Measurements from ENCODE around the gene SLC45A3.

The SLC45A3 gene

DNA sequence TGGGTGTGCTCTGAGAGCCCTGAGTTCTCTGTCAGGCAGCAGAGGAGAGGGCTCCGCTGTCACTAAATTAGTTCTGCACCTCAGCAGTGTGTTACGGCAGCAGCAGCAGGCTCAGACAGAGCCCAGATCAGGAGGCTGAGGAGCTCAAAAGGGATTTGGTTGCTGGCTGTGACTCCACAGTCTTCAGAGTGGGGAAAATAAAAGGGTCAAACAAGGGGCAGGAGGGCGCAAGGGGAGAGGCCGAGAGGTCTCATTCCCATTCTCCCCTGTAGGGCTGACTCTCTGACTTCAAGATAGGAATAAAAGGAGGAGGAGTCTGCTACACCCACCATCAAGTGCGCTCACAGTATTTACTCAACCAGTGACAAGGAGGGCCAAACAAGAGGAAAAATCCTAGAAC, 9.2 kb upstream of the SLC45A3 start:
- TF ChIP-seq MYC (IDR thresholded peaks at IDR 0.05; ENCODE audit: low read depth, low read length), result no peak
- TF ChIP-seq, protein P1, sequence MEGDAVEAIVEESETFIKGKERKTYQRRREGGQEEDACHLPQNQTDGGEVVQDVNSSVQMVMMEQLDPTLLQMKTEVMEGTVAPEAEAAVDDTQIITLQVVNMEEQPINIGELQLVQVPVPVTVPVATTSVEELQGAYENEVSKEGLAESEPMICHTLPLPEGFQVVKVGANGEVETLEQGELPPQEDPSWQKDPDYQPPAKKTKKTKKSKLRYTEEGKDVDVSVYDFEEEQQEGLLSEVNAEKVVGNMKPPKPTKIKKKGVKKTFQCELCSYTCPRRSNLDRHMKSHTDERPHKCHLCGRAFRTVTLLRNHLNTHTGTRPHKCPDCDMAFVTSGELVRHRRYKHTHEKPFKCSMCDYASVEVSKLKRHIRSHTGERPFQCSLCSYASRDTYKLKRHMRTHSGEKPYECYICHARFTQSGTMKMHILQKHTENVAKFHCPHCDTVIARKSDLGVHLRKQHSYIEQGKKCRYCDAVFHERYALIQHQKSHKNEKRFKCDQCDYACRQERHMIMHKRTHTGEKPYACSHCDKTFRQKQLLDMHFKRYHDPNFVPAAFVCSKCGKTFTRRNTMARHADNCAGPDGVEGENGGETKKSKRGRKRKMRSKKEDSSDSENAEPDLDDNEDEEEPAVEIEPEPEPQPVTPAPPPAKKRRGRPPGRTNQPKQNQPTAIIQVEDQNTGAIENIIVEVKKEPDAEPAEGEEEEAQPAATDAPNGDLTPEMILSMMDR (IDR thresholded peaks at IDR 0.05; ENCODE audit: low read depth, low read length), result no peak
- no peak for TF ChIP-seq POLR2A (IDR thresholded peaks at IDR 0.05; ENCODE audit: extremely low read depth, insufficient read length)
- TF ChIP-seq, protein P2, sequence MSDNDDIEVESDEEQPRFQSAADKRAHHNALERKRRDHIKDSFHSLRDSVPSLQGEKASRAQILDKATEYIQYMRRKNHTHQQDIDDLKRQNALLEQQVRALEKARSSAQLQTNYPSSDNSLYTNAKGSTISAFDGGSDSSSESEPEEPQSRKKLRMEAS (IDR thresholded peaks at IDR 0.05; ENCODE audit: low read depth, low read length), result no peak
- no peak for DNase-seq (ENCODE audit: low read depth)
- no peak overlapping the region for H3K4me3 ChIP-seq (ENCODE audit: low read depth, low read length)

DNA sequence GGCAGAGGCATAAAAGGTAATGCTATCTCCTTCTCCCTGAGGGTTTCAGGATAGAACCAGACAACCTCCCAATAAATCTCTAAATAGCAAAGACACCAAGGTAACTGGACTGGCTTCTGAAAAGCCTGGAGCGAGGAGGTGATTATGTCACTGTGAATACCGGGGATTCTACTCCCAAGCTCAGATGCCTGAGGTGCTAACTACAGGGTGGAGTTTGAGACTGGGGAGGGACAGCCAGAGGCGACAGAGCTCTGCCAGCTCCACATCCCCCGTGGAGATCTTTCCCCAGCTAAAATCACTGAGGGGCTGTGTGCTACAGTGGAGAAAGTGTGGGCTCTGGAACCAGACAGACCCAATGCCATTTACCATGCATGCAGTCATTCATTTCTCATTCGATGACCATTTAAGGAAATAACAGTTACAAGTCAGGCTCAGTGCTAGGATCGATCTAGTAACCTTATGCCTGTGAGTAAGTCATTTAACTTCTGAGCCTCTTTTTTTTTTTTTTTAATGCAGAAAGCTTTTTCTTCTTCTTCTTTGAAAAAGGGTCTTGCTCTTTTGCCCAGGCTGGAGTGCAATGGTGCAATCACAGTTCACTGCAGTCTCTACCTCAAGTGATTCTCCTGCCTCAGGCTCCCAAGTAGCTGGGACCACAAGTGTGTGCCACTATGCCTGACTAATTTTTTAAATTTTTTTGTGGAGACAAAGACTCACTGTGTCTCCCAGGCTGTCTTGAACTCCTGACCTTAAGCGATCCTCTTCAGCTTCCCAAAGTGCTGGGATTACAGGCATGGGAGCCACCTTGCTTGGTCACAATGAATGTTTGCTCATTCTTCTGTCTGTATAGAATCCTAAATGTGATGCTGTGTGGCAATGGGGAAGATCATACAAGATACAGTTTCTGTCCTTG, 8.1 kb upstream of the SLC45A3 start:
- TF ChIP-seq, protein P2 (IDR thresholded peaks at IDR 0.05; ENCODE audit: low read depth, low read length), result no peak
- TF ChIP-seq MYC (IDR thresholded peaks at IDR 0.05; ENCODE audit: low read depth, low read length) (no peak), POLR2A (IDR thresholded peaks at IDR 0.05; ENCODE audit: extremely low read depth, insufficient read length) (no peak)
- TF ChIP-seq, protein P1 (IDR thresholded peaks at IDR 0.05; ENCODE audit: low read depth, low read length), result no peak

DNA sequence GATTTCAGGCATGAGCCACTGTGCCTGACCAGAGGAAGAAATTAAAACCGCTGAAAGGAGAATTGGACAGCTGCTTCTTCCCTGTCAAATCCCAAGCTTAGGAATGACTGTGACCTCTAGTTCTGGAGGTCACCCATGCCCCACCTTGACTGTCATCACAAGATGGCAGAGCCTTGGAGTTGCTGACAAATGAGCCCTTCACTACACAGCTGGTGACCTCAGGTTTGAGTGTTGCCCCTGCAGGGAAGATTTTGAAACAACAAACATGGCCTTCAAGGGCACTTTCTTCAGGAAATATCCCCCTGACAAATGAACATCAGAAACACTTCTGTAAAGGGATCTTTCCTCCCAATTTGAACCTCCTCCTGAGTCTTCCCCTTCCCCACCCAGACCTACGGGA, 6.9 kb upstream of the SLC45A3 start:
- H3K4me3 ChIP-seq (ENCODE audit: low read depth, low read length), result no peak overlapping the region
- TF ChIP-seq, protein P1 (IDR thresholded peaks at IDR 0.05; ENCODE audit: low read depth, low read length), result no peak
- TF ChIP-seq MYC (IDR thresholded peaks at IDR 0.05; ENCODE audit: low read depth, low read length) (no peak), POLR2A (IDR thresholded peaks at IDR 0.05; ENCODE audit: extremely low read depth, insufficient read length) (no peak)
- TF ChIP-seq, protein P2 (IDR thresholded peaks at IDR 0.05; ENCODE audit: low read depth, low read length), result no peak
- no peak for DNase-seq (ENCODE audit: low read depth)

More for the DNA sequence above, 8.1 kb upstream of the SLC45A3 start:
- no peak for DNase-seq (ENCODE audit: low read depth)
- H3K4me3 ChIP-seq (ENCODE audit: low read depth, low read length), result no peak overlapping the region

DNA sequence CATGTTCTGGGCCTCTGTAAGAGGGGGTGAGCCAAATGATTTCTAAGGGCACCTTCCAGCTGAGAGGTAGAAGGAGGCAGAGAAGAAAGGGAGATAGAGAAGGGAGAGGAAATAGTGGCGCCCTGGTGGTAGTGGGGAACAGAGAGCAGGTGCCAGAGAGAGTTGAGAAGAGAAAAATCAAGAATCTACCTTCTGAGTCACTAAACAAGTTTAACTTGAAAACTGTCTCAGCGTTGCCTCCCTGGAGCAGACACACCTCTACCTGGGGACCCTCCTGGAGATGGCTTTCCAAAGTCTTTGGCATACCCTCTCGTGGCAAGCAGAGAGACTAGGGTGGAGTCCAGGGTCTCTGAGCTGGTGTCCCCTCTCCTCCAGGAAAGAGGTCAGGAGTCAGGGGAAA, 1.1 kb upstream of the SLC45A3 start:
- TF ChIP-seq POLR2A (IDR thresholded peaks at IDR 0.05; ENCODE audit: extremely low read depth, insufficient read length) (no peak), MYC (IDR thresholded peaks at IDR 0.05; ENCODE audit: low read depth, low read length) (no peak)
- TF ChIP-seq, protein P2 (IDR thresholded peaks at IDR 0.05; ENCODE audit: low read depth, low read length), result no peak
- TF ChIP-seq, protein P1 (IDR thresholded peaks at IDR 0.05; ENCODE audit: low read depth, low read length), result no peak
- no peak overlapping the region for H3K4me3 ChIP-seq (ENCODE audit: low read depth, low read length)
- DNase-seq (ENCODE audit: low read depth), result no peak

DNA sequence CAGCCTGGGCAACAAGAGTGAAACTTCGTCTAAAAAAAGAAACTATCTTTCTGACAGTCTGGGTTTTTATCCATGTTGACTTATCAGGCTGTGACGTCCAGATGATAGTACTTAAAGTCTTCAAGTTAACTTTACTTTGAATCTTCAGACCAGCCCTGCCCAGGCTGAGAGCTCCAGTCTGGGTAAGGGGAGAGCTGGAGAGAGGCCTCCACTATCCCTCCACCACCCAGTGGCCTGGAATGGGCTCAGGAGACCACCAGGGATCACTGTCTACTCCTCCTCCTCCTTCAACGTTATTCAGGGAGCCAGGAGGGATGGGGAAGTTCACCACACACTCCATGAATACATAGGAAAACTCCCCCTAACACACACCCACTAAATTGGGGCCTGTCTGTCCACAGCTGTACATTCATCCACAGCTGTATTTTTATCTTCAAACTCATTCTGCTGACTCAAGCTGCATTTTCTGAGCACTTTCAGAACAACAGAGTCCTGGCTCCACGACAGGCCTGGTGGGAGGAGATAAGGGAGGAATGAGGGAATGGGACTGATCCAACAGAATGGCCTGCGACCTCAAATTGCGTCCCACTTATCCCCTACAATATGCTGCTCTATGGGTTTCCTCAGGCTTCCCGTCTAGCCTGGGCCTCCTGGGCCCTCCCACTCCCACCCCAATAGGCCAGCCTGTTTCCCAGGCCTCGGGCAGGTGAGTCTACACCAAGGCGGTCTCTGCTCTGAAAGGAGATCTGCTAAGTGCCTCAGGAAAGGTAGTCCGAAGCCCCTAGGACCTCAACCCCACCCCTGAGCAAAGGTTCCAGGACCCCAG, 1.8 kb downstream of the SLC45A3 start:
- TF ChIP-seq, protein P2 (IDR thresholded peaks at IDR 0.05; ENCODE audit: low read depth, low read length), result no peak
- TF ChIP-seq MYC (IDR thresholded peaks at IDR 0.05; ENCODE audit: low read depth, low read length), result no peak
- DNase-seq (ENCODE audit: low read depth), result no peak
- H3K4me3 ChIP-seq (ENCODE audit: low read depth, low read length), result no peak overlapping the region
